ENCODE measurements around the gene HERC5. TPM values are rescaled to one million over a fixed set of nuclear protein-coding genes. Genes with fewer than 3 reads are reported as not detected.
"Not testable (repeated sequence)": the region's sequence is repeated elsewhere in the genome, so short reads cannot be mapped to it uniquely, and the experiment has no call there.

The HERC5 gene
- total RNA-seq, 1 donor from 2014 or later: 2.6 TPM

- no peak for DNase-seq
- peaks cover 49% of the 10 kb centered on the region for H3K36me3 ChIP-seq
- no peak overlapping the region for H3K4me3 ChIP-seq
Measured at GRCh38 chr4:88429401-88429800, 27.5 kb upstream of the HERC5 start.

GRCh38 chr4:88435987-88436693 is 20.8 kb upstream of the HERC5 start:
- no peak for TF ChIP-seq CTCF (IDR thresholded peaks at IDR 0.05; ENCODE audit: borderline replicate concordance)
- Histone ChIP-seq H3K27ac (replicated peaks) (no peak overlapping the region), H3K4me3 (no peak overlapping the region), H3K4me1 (no peaks in the 10 kb centered on the region), H3K27me3 (ENCODE audit: low read depth) (no peaks in the 10 kb centered on the region), H3K36me3 (peaks cover 77% of the 10 kb centered on the region), H3K9me3 (replicated peaks) (peaks cover 7% of the 10 kb centered on the region)
- intact Hi-C loops (cut with micrococcal nuclease): no loop called here
- no peak for DNase-seq

More at GRCh38 chr4:88429401-88429800, 27.5 kb upstream of the HERC5 start:
- peaks cover 7% of the 10 kb centered on the region for H3K9me3 ChIP-seq (replicated peaks)
- intact Hi-C loops (cut with micrococcal nuclease): no loop called here
- no peak overlapping the region for H3K27ac ChIP-seq (replicated peaks)
- H3K27me3 ChIP-seq (ENCODE audit: low read depth): no peaks in the 10 kb centered on the region
- no peak for TF ChIP-seq CTCF (IDR thresholded peaks at IDR 0.05; ENCODE audit: borderline replicate concordance)
- H3K4me1 ChIP-seq: no peaks in the 10 kb centered on the region

- H3K36me3 ChIP-seq: peaks cover 72% of the 10 kb centered on the region
- intact Hi-C loops (cut with micrococcal nuclease); DNase-seq: not testable (repeated sequence)
Measured at GRCh38 chr4:88437873-88438272, 19.0 kb upstream of the HERC5 start.

GRCh38 chr4:88439161-88439760 is 17.7 kb upstream of the HERC5 start:
- Histone ChIP-seq H3K4me1 (no peaks in the 10 kb centered on the region), H3K4me3 (no peak overlapping the region), H3K36me3 (peaks cover 66% of the 10 kb centered on the region), H3K27me3 (ENCODE audit: low read depth) (no peaks in the 10 kb centered on the region), H3K9me3 (replicated peaks) (no peaks in the 10 kb centered on the region), H3K27ac (replicated peaks) (no peak overlapping the region)
- intact Hi-C loops (cut with micrococcal nuclease): no loop called here
- TF ChIP-seq CTCF (IDR thresholded peaks at IDR 0.05; ENCODE audit: borderline replicate concordance): no peak
- DNase-seq: no peak

More at GRCh38 chr4:88437873-88438272, 19.0 kb upstream of the HERC5 start:
- H3K9me3 ChIP-seq (replicated peaks); H3K27ac ChIP-seq (replicated peaks); H3K4me3 ChIP-seq; H3K27me3 ChIP-seq (ENCODE audit: low read depth); H3K4me1 ChIP-seq: not testable (repeated sequence)

GRCh38 chr4:88440146-88440545 is 16.8 kb upstream of the HERC5 start:
- intact Hi-C loops (cut with micrococcal nuclease): no loop called here
- no peak for DNase-seq

More at GRCh38 chr4:88440146-88440545, 16.8 kb upstream of the HERC5 start:
- Histone ChIP-seq H3K27me3 (ENCODE audit: low read depth) (no peaks in the 10 kb centered on the region), H3K36me3 (peaks cover 61% of the 10 kb centered on the region), H3K9me3 (replicated peaks) (no peaks in the 10 kb centered on the region), H3K4me1 (no peaks in the 10 kb centered on the region), H3K27ac (replicated peaks) (no peak overlapping the region), H3K4me3 (no peak overlapping the region)
- TF ChIP-seq CTCF (IDR thresholded peaks at IDR 0.05; ENCODE audit: borderline replicate concordance): no peak
